Bone marrow (tissue), 2 donors: ENCODE measurements around the gene JAM3.

Source experiments
- DNase-seq, 2 donors: peaks; one replicate each; lab custom pipeline; 2025; lab: John Stamatoyannopoulos, UW

JAM3 gene

DNA sequence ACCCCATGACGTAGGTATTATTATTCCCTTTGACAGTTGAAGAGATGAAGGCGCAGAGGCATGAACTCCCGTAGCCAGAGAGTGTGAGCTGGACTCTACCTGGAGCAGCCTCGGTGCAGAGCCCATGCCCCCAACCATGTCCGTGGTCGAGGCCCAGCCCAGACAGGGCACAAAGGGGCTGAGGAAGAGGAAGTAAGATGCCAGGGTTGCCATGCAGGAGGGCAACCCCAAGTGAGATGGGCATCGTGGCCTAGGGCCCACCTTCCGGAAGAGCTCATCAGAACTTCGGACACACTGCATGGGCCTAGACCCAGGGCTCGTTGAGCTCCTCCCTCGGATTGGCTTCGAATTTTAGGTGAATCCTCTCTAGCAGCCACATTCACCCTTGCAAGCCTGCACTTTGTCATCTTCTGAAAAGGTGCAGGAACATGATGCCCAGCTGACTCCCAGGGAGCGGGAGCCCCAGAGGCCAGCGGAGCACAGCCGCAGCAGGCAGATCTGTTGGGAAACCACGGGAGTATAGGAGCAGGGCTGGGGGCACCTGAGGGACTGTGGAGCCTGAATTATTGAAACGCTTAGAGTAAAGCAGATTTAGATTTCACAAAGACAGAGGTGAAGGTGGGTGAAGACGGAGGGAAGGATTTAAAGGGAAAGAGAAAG is 29.0 kb upstream of the JAM3 start:
- DNase-seq, result no peak

DNA sequence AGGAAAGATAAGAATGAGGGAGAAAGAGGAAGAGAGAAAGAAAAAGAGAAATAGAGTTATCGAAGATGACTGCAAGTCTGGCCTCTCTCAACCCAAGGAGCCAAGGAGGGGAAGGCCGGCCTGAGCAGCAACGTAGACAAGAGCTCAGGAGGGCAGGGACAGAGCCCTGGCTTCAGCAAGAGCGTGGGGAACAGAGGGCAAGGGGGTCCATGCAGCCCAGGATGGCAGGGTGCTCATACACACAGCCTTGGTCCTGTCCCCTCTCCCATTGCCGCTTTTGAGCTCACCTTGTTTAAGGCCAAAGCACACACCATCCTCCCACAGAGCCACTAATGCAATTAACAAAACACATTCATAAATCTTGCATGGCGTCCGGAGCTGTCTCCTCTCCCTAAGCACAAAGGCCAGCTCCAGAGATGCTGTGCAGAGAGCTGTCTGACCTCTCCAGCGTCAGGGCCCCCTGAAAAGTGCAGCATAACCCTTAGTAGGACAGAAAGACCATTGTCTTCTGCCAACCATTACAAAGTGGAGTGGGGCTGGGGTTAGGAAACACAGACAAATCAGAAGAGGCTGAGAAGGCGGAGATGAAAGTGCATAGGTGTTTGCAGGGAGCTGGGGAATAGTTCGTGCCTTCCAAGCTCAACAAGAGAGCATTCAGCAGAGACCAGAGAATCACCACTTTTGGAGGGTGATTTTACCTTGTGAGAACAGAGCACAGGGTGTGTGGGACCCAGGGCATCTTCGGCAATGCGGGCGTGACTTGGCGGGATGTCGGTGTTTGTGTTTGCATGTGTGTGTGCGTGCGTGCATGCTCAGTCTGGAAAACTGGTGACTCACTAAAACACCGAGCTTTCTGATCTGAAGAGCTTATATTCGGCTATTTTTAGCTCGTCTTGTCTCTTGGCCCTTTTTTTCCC is 28.2 kb upstream of the JAM3 start:
- no peak for DNase-seq

DNA sequence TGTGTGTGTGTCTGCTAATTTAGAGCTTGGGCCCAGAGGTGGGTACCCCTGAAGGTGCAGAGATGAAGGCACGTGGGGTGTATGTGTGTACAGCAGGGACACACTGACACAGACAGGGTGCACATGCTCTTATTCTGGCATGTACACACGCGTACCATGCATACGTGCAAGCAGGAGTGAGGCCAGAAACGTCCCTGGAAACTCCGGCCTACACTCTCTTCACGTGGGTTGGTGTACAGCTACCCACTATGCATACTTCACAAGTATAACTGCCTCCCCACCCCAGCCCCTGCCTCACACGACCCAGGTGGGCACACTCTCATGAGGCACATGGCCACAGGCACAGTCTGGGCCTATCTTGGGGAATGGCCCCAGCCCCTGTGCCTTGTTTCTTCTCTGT is 27.5 kb upstream of the JAM3 start:
- DNase-seq, result no peak

DNA sequence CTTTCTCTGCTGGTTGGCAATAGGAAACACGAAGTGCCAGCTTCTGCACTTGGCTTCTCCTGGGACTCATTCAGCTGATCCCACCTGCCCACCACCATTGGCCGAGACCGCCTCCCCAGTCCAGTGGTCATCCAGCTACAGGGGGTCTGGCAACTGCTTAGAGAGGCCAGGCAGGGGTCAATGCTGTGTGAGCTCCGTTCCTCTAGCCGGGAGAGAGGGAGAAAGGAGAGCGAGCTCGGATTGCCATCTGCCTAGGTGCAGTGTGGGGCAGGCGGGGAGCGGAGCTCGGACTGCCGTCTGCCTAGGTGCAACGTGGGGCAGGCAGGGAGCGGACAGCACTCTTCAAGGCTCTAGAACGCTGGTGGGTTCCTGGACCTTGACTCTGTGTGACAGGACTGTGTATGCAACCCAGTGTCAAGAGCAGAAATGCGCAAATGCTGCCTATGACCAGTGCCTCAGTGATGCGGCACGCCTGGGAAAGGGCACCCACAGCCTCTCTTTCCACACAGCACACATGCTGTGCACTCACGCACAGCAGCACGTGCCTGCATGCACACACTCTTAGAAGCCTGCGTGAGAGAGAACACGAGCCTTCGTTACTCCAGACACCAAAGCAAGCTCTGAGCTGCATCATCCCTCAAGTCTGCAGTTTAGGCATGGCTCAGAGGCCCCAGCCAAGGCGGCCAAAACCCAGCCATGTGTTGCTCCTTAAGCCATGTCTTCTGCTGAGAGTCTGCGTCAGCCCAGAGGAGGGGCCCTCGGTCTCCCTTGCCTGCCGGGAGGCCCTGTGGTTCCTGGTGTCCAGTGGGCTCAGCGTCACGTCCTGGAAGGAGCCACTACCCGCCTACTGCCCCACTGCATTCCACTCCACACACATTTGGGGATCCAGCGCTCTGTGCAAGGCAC is 26.8 kb upstream of the JAM3 start:
- no peak for DNase-seq

DNA sequence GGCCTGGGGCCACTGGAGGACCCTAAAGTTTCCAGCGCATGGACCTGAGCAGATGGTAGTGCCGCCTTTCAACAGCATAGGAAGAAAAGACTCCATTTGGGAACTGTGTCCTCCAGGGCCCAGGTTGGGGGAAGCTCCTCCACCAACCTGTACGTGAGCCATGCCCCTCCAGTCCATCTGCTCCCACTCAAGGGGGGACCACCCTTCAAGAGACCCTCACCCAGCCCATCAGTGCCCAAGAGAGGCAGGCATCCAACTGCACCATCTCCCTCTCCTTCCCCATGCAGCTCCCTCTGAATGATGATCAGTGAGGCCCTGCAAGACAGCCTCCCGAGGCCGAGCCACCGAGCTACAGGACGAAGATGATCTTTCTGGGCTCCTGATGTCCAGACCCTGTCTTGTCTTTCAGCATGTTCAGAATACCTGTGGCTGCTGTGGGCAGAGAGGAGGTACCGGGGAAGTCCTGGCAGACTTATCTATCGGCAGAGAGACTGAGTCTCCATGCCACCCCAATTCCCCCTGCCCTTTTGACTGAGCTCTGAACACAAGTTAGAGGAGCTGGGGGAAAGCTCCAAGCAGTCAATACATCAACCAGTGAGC is 25.0 kb upstream of the JAM3 start:
- DNase-seq, result no peak

DNA sequence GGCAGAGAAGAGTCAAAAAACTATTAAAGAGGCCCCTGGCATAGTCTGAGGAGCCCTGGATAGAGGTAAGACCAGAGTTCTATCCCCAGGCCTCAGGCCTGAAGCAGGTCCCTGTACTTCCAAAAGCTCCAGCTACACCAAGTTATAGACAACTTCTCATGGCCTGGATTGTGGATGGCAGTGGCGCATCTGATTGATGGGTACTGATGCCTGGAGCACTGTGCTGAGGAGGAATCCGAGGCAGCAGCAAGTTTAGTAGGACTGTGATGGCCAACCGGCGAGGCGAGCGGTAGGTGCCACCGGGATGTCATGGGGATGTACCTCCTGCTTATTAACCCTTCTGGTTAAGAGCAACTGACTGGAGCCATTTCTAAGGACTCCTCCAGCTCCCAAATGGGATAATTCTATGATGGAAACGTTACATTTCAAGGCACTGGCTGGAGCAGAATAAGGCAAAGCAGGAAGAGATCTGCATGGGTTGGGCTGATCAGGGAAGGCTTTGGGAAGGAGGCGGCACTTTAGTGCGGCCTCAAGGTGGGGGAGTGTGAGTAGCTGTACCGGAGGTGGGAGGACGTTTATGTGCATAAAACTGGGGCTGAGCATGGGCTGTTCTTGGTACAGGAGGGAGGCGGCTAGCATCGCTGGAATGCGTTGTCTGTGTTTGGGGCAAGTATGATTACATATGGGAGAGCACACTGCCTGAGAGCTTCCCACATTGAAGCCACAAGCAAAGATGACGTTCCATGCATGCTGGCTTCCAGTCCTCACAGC is 24.2 kb upstream of the JAM3 start:
- DNase-seq, result no peak

DNA sequence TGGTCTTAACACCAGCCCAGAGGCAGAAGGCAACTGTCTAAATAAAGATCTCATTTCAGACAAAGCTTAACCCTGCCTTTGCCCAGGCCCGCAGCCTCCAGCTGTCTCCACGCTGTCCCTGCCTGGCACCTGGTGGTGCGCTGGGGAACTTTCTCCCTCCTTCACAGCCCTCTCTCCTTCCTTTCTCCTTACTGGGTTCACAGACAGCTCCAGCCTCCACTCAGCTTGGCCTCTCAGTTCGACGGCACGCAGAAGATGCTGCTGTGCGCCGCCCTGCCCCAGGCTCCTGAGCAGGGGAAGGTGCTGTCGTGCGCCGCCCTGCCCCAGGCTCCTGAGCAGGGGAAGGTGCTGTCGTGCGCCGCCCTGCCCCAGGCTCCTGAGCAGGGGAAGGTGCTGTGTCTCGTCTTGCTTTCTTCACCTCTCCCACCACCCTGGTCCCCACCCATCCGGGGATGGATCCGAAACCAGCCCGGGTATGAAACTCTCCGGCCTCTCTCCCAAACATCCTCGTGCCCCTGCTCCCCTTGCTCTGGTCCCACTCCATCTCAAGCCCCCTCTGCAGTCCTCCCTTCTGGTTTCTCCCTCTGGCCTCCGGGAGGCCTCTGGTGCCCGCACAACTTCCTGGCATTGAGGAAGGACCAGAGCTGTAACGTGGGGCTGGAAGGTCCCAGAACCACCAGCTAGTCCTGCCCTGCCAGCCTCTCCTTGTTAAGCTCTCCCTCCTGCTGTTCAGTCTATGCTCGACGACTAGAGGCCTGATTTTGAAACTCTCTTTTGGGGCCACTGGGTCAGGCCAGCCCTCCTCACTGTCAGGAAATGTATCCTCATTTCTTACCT is 22.9 kb upstream of the JAM3 start:
- no peak for DNase-seq

DNA sequence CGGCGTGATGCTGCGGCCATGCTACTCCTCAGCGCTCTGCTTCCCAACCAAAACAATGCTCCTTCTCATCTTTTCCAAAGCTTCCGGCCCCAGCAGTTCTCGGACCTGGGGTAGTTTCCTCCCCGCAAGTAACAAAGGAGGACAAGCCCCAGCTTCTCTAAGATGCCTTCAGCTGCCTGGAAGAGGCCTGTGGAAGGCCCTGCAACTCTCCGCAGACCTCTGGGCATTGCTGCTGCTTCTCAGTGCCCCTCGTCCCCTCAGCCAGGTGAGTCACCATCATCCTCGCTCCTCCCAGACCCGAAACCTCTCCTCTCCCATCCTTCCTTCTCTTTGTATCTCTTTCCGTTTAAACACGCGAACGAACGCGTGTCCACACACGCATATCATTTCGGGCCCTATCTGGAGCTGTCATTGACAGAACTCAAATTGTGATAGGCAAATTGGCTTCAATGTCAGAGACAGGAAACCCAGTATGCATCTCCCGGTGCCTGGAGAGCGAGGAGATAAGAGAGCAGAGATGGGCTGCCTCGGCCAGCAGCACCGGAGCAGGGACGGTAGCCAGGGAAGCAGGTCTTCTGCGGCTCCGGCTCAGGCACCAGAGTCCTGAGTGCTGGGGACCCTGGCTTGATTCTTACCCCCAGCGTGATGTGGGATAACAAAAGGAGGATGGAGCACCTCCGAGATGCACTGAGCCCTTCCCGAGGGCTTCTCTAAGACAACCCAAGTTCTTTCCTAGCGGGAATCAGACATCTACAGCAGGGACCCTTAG is 22.0 kb upstream of the JAM3 start:
- no peak for DNase-seq

DNA sequence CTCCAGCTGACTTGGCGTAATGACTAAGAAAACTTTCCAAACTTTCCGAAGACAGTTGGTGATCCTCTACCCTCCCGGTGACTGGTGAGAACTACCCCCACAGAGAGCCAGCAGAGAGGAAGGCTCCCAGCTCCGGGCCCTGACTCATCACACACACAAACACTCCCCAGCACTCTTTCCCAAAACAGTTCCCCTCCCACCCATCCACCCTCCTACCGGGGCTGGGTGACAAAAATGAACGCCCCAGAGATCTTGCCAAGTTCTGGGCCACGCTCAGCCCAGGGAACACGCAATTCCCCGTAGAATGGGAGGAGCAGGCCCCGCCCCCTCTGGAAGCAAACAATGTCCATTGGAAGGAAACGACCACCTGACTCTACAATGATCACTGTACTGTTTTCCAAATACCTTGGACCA is 21.3 kb upstream of the JAM3 start:
- no peak for DNase-seq

DNA sequence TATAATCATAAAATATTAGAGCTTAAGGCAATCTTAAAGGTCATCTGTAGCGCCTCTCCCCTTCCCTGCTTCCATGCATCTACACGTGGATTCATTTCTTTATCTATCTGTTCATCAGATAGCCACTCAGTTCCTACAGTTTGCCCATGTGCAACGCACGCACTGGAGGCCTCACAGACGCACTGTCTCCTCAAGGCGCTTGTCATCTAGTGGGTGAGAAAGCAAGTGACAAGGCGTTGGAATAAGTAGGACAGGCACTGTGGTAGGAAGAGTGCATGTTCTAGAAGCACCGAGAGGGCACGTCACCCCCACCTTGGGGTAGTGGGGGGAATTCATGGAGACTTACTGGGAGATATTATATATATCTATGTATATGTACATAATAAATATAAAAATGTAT is 20.8 kb upstream of the JAM3 start:
- DNase-seq, result no peak

DNA sequence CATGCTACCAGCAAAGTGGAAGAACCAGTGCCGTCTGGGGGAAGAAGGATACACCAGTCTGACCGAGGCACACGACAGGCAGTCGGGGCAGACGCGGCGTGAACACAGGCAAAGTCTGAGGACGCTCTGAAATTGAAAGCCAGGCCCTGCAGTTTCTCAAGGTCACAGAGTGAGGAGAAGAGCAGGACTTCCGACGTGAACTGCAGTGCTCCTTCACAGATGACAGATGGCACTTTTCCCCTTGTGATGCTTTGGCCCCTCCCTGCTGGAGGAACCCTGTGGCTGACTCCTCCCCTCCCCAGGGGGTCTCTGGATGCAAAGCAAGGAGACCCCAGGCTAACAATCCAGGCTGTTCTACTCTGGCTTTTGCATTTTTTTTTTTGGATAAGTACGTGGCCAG is 19.6 kb upstream of the JAM3 start:
- no peak for DNase-seq

DNA sequence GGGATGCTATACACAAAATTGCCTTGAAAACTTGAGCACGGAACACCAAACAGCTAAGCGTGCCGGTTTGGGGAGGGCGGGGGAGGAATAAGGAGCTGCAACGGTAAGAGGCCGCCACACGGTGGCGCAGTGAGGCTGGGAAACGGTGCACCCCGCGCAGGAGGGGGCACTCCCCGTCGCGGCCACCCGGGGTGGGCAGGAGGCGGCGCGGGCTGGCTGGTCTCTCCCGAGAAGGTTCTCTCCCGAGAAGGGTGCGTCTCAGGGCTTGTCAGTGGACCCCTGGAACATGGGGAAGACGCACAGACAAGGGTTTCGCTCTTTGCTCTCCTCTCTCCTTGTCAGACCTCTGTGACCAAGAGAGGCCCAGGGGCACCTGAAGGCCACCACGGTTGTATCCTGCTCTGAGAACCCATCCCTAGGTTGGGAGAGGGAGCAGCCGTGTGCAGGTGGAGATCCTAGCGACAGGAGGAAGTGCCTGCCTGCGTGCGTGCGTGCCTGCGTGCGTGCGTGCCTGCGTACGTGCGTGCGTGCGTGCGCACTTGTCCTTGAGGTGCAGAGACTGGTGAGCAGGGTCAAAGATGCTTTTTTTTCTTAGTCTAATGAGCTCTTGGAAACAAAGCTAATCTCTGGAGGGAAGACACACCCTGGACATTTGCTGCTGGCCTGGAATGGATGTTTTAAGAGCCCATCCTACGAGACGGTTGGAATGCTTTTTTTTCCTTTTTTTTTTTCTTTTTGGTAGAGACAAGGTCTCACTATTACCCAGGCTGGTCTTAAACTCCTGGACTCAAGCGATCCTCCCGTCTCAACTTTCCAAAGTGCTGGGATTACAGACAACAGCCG is 18.1 kb upstream of the JAM3 start:
- peak in 1 of 2 donors; percentile 49 for DNase-seq

DNA sequence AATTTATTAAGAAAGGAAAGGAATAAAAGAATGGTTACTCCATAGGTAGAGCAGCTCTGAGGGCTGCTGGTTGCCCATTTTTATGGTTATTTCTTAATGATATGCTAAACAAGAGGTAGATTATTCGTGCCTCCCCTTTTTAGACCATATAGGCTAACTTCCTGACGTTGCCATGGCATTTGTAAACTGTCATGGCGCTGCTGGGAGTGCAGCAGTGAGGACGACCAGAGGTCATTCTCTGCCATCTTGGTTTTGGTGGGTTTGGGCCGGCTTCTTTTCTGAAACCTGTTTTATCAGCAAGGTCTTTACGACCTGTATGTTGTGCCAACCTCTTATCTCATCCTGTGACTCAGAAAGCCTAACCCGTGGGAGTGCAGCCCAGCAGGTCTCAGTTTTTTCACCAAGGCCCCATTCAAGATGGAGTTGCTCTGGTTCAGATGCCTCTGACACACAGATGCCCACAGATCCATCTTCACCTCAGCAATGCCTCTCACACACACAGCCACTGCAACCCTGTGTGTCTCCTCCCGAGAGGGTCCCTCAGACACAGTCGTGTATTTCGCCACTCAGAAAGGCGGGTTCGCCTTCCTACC is 16.4 kb upstream of the JAM3 start:
- no peak for DNase-seq

DNA sequence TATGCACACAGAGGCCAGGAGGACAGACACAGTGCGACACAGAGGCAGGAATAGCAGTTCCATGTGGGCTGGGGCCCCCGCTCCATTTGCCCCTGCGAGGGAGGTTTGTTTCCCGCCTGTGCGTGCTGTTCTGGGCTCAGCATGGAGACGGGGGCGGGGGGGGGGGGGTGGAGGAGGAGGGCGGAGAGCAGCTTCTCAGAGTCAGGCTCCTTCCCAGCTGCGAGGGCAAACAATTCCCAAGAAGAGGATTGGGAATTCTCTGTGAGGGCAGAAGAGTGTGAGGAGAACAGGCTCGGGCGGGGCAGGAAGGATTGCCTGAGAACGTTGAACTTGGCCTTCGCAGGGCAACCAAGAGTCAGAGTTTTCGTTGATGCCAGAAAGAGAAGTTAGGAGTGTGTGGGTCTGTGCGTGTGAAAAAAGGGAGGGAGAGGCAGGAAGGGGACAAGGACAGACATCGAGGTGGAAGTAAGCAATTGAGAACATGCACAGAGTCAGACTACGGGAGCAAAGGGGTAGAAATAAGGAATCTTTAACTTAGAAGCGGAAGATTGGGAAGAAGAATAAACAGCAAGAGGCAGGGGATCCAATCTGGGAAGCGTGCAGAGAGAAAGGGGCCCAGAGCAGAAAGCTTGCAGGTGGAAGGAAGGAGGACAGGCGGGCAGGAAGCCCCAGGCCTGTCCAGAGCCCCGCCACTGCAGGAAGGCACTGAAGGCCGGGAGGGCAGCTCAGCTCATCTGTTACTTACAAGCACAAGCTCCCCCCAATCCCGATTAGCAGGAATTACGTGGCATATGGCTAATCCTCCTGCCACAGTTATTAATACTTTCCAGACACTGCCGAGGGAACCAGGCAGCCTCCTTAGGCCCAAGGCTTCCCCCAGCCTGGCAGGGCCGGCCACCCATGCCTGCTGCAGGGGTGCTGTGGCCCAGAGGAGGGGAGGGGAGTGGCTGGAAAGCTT is 15.6 kb upstream of the JAM3 start:
- no peak for DNase-seq

DNA sequence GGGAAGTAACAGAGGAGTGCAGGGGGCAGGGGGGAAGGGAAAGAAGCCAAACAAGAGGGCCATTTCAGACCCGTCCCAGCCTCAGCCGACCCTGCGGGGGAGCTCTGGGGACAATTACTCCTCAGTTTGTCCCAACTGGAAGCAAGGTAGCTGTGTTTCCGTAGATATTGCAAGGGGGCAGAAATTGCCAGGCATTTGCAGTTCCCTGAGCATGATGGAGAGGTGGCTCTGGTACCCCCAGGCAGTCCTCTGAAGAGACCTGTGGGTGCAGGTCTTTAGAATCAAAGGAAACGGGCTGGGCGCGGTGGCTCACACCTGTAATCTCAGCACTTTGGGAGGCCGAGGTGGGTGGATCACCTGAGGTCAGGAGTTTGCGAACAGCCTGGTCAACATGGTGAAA is 13.8 kb upstream of the JAM3 start:
- no peak for DNase-seq

DNA sequence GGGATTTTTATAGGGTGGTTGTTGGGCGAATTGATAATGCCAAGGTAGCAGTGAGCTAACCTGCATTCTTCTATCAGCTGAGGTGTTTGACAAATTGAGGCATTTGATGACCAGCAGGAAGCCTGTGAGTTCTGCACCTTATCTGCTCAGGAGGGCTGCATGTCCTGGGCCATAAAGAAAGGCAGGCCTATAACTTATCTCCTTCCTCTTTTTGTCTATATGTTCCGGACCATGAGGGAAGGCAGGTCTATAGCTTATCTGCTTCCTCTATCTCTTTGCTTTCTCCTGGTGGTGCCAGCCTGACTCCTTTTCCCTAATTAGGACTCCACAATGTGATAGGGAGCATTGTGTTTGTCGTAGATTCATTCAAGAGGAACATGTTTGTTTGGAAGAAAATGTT is 8.6 kb upstream of the JAM3 start:
- DNase-seq, result peak in 1 of 2 donors; percentile 36
